GM13976 (cell line): ENCODE data around the gene GLS.

Experiments
- DNase-seq: peaks from one replicate; pipeline ENCODE4 v3.0.0; 2012; ENCODE audit warnings: low spot score
- in situ Hi-C: fragments of 300-500 bp; cut with MboI; formaldehyde crosslinking; loops from one replicate; pipeline ENCODE4 v1.12.0; 2022; ENCODE audit warnings: low sequenced_read_pairs, mixed read lengths, inconsistent platforms; ENCODE audit not compliant: unreplicated experiment
- TF ChIP-seq, protein P1 (sequence below): IDR thresholded peaks from 2 replicates; pipeline ENCODE4 v1.5.1; 2012; ENCODE audit warnings: borderline replicate concordance, mild to moderate bottlenecking; ENCODE audit not compliant: insufficient read depth; ENCODE audit errors: extremely low read depth, missing control alignments, control extremely low read depth

GLS gene

DNA sequence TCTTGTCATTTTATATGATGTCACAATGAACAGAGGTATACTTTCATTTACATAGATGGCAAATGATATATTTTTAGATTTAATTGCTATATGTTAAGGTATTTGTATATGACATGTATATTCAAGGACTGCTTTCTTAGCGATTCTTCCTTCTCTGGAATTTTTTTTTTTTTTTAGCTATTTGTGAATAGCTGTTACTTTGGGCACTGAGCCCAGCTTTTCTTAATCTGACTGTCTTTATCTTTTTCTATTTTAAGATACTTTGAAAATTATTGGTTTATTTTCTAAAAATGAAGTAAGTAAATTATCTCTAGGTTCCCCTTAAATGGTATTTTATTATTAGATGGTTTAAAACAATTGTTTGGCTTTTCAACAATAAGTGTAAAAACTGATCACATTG lies 4.0 kb upstream of the GLS start:
- DNase-seq, result no peak
- in situ Hi-C loops, result no loop called here
- TF ChIP-seq, protein P1, sequence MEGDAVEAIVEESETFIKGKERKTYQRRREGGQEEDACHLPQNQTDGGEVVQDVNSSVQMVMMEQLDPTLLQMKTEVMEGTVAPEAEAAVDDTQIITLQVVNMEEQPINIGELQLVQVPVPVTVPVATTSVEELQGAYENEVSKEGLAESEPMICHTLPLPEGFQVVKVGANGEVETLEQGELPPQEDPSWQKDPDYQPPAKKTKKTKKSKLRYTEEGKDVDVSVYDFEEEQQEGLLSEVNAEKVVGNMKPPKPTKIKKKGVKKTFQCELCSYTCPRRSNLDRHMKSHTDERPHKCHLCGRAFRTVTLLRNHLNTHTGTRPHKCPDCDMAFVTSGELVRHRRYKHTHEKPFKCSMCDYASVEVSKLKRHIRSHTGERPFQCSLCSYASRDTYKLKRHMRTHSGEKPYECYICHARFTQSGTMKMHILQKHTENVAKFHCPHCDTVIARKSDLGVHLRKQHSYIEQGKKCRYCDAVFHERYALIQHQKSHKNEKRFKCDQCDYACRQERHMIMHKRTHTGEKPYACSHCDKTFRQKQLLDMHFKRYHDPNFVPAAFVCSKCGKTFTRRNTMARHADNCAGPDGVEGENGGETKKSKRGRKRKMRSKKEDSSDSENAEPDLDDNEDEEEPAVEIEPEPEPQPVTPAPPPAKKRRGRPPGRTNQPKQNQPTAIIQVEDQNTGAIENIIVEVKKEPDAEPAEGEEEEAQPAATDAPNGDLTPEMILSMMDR, result no peak

DNA sequence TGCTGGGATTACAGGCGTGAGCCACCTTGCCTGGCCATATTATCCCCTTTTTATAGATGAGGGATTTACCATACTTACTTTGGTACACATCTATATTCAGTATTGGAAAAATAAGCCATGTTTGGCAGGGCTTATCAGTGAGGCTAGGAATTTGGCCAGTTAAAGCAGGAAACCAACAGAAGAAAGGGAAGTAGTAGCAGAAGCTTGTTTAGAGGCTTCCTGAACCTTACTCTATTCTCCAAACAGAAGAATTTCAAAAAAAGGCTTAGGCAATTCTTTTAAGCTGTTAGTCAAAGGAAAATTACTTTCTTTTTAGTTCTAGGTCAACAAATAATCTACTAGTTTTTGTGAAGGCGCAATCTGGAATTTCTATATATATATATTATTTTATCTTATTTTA lies 3.2 kb upstream of the GLS start:
- no peak for DNase-seq
- in situ Hi-C loops, result no loop called here
- TF ChIP-seq, protein P1, result no peak

DNA sequence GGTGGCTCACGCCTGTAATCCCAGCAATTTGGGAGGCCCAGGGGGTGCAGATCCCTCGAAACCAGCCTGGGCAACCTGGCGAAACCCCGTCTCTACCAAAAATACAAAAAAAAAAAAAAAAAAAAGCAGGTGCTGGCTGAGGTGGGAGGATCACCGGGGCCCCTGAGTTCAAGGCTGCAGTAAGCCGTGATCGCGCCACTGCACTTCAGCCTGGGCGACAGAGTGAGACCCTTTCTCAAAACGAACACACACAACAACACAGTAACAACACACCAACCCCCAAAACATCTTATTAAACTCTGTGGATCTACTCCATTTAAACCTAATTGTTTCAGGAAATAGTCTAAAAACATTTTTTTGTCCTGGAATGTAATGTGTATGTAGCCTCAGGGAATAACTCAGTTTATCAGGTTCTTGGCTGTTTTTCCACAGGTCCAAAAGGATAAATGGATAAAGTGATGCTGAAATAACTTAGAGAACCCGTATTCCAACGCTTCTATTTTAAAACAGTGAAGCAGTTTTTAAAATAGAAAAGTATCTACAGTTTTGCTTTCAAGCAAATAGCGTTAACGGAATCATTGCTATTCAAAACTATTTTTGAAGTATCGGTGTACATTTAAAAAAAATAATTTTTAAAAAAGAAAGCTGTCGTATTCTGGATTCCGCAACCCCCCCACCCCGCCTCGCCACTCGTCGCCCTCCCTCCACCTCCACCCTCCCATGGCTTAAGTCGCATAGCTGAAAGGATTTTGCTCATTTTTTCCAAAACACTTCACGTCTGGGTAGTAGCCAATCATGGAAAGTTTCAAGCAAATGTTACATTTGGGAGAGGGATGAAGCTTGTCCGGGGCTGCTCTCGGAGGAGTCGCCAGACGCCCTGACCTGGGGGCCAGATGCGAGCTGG lies 895 bp upstream of the GLS start:
- no peak for DNase-seq
- TF ChIP-seq, protein P1, result no peak
- in situ Hi-C loops, result no loop called here

DNA sequence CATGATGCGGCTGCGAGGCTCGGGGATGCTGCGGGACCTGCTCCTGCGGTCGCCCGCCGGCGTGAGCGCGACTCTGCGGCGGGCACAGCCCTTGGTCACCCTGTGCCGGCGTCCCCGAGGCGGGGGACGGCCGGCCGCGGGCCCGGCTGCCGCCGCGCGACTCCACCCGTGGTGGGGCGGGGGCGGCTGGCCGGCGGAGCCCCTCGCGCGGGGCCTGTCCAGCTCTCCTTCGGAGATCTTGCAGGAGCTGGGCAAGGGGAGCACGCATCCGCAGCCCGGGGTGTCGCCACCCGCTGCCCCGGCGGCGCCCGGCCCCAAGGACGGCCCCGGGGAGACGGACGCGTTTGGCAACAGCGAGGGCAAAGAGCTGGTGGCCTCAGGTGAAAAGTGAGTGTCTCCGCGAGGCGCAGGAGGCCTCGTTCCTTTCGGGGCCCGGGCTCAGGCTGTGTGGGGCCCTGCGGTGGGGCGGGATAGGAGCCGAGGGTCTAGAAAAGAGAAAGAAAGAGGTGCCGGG lies 520 bp downstream of the GLS start:
- TF ChIP-seq, protein P1, result no peak
- in situ Hi-C loops, result no loop called here
- no peak for DNase-seq

DNA sequence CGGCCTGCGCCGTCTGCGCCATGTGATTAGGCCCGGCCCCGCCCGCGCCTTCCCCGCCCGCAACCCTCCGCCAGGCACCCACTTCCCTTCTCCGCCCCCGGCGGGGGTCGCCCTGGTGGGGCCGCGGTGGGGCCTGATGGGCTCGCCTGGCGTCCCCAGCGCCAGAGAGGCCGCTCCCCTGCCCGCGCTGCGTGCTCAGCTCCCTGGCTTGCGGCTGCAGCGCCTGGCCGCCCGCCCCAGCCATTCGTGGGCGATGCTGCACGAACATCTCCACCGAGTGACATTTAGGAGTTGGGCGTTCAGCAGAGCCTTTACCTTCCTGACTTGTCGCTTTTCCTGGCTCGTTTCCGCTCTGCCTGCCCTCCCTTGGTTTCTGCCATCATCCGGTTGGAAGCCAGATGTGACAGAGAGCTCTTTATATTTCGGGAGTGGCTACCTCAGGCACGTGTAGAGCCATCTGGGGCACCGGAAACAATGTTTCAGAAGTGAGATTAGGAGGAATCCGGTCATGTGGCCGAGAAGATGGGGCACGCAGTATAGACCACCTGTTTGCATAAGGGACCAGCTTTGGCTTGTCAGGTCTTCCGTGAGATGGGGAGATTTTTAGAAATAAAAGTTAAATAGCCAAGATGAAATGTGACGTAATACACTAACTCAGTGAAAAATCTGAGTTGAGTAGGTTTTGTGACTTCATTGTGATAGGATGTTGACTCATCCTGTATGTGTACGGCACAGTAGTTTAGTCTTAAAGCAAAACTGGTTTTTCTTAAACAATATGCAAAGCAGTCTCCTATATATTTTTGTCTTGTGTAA lies 1.2 kb downstream of the GLS start:
- DNase-seq, result peak; percentile 52
- TF ChIP-seq, protein P1, result no peak
- in situ Hi-C loops, result no loop called here

DNA sequence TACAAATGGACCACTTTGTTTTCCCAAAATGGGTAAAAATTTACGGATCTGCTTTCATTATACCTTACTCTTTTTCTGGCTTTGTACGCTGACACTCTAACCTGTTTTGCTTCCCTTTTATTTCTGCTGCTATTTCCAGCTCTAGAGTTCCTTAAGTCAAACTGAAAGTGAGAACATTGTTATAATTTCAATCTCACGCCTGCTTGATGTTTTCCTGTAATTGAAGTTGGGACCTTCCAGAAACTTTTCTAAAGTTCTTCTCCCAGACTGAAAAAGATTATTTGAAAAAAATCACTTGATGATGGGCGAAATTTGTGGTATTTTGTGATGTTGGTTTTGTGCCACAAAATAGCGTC lies 1.8 kb downstream of the GLS start:
- TF ChIP-seq, protein P1, result no peak
- in situ Hi-C loops, result no loop called here
- no peak for DNase-seq
